ENCODE results near the gene BTBD16.

Gene BTBD16

GRCh38 chr10:122323941-122324675, 53.0 kb downstream of the BTBD16 start:
- no peak for DNase-seq

GRCh38 chr10:122325235-122325634, 54.1 kb downstream of the BTBD16 start:
- DNase-seq: no peak

GRCh38 chr10:122326385-122326784, 55.3 kb downstream of the BTBD16 start:
- DNase-seq: no peak

- no peak for DNase-seq
These were observed 55.7 kb downstream of the BTBD16 start for GRCh38 chr10:122326806-122327205.

- DNase-seq: no peak
These were observed 56.4 kb downstream of the BTBD16 start for GRCh38 chr10:122327237-122328206.

GRCh38 chr10:122328676-122329075, 57.6 kb downstream of the BTBD16 start:
- no peak for DNase-seq

- no peak for DNase-seq
These were observed 58.3 kb downstream of the BTBD16 start for GRCh38 chr10:122329416-122329815.

GRCh38 chr10:122331100-122331499, 60.0 kb downstream of the BTBD16 start:
- no peak for DNase-seq

- no peak for DNase-seq
These were observed 60.7 kb downstream of the BTBD16 start for GRCh38 chr10:122331615-122332446.

GRCh38 chr10:122333037-122333436, 61.9 kb downstream of the BTBD16 start:
- DNase-seq: no peak

- no peak for DNase-seq
These were observed 65.2 kb downstream of the BTBD16 start for GRCh38 chr10:122336332-122336731.

- DNase-seq: no peak
These were observed 65.9 kb downstream of the BTBD16 start for GRCh38 chr10:122336961-122337360.

GRCh38 chr10:122338609-122339441, 67.7 kb downstream of the BTBD16 start:
- DNase-seq: no peak

- DNase-seq: no peak
These were observed 70.2 kb downstream of the BTBD16 start for GRCh38 chr10:122341141-122341810.

GRCh38 chr10:122342293-122343134, 71.4 kb downstream of the BTBD16 start:
- DNase-seq: peak; percentile 81

GRCh38 chr10:122343135-122343800, 72.2 kb downstream of the BTBD16 start:
- no peak for DNase-seq

- no peak for DNase-seq
These were observed 72.8 kb downstream of the BTBD16 start for GRCh38 chr10:122343936-122344335.

- no peak for DNase-seq
These were observed 73.7 kb downstream of the BTBD16 start for GRCh38 chr10:122344741-122345258.

- no peak for DNase-seq
These were observed 75.3 kb downstream of the BTBD16 start for GRCh38 chr10:122346326-122346950.

All from eye (tissue), 1 donor.